ENCODE measurements around the gene GPATCH4. TPM values are rescaled to one million over a fixed set of nuclear protein-coding genes. Genes with fewer than 3 reads are reported as not detected.
A peak's percentile ranks its signal among the peaks of the same experiment; 100 is the strongest.

The GPATCH4 gene
- total and polyA plus RNA-seq, 12 donors: 9.3 to 34.5 (median 13.5) TPM

- 85 to 98% methylated on average over 6 of the region's 6 CpGs for WGBS, 2 donors
- no peak for ATAC-seq
- intact Hi-C loops (cut with DNase I): no loop called here
- peaks cover 0 to 20% (median 0%) of the 10 kb centered on the region in 9 donors for H3K36me3 ChIP-seq
- DNase-seq: no peak
- TF ChIP-seq, protein P1, sequence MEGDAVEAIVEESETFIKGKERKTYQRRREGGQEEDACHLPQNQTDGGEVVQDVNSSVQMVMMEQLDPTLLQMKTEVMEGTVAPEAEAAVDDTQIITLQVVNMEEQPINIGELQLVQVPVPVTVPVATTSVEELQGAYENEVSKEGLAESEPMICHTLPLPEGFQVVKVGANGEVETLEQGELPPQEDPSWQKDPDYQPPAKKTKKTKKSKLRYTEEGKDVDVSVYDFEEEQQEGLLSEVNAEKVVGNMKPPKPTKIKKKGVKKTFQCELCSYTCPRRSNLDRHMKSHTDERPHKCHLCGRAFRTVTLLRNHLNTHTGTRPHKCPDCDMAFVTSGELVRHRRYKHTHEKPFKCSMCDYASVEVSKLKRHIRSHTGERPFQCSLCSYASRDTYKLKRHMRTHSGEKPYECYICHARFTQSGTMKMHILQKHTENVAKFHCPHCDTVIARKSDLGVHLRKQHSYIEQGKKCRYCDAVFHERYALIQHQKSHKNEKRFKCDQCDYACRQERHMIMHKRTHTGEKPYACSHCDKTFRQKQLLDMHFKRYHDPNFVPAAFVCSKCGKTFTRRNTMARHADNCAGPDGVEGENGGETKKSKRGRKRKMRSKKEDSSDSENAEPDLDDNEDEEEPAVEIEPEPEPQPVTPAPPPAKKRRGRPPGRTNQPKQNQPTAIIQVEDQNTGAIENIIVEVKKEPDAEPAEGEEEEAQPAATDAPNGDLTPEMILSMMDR (IDR thresholded peaks at IDR 0.05): no peak
- H3K27me3 ChIP-seq: no peaks in the 10 kb centered on the region
- H3K4me3 ChIP-seq: no peak overlapping the region
- H3K27ac ChIP-seq: no peak overlapping the region
- no peaks in the 10 kb centered on the region for H3K9me3 ChIP-seq
- H3K4me1 ChIP-seq: peaks cover 0 to 7% (median 0%) of the 10 kb centered on the region in 9 donors
Observed at GRCh38 chr1:156551869-156552268, 49.4 kb downstream of the GPATCH4 start.

- Histone ChIP-seq H3K27ac (no peak overlapping the region), H3K4me1 (peaks cover 0 to 7% (median 0%) of the 10 kb centered on the region in 9 donors), H3K9me3 (no peaks in the 10 kb centered on the region), H3K4me3 (no peak overlapping the region), H3K36me3 (peaks cover 0 to 19% (median 0%) of the 10 kb centered on the region in 9 donors), H3K27me3 (no peaks in the 10 kb centered on the region)
- ATAC-seq (no peak), DNase-seq (no peak)
- TF ChIP-seq, protein P1 (IDR thresholded peaks at IDR 0.05): no peak
- WGBS, 2 donors: 89 to 91% methylated on average over 3 of the region's 3 CpGs
- intact Hi-C loops (cut with DNase I): no loop called here
Observed at GRCh38 chr1:156551066-156551643, 50.1 kb downstream of the GPATCH4 start.

DNA sequence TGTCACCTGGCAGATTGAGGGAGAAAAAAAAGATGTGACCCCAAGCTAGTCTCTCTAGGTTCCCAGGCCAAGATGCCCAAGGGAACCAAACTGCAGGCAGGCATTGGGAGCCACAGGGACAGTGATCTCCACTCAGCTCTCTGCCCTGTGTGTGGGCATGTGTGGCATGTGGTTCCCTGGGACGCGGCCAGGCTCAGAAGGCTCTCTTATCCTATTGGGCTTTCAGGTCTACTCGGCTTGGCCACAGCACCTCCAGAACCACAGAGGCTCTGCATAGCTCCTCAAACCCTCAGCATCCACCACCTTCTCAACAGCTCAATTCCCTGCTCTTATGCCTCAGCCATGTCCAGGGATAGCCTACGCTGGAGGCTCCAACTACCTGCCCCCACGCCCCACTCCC lies 50.9 kb downstream of the GPATCH4 start:
- Histone ChIP-seq H3K27me3 (no peaks in the 10 kb centered on the region), H3K9me3 (no peaks in the 10 kb centered on the region), H3K36me3 (peaks cover 0 to 14% (median 0%) of the 10 kb centered on the region in 9 donors), H3K27ac (no peak overlapping the region), H3K4me3 (no peak overlapping the region), H3K4me1 (peaks cover 0 to 7% (median 0%) of the 10 kb centered on the region in 9 donors)
- intact Hi-C loops (cut with DNase I): no loop called here
- 68 to 77% methylated on average over 5 of the region's 5 CpGs for WGBS, 2 donors
- ATAC-seq (peak; percentile 50 to 79 (median 68)), DNase-seq (peak; percentile 37 to 42)
- TF ChIP-seq, protein P1 (IDR thresholded peaks at IDR 0.05): no peak

DNA sequence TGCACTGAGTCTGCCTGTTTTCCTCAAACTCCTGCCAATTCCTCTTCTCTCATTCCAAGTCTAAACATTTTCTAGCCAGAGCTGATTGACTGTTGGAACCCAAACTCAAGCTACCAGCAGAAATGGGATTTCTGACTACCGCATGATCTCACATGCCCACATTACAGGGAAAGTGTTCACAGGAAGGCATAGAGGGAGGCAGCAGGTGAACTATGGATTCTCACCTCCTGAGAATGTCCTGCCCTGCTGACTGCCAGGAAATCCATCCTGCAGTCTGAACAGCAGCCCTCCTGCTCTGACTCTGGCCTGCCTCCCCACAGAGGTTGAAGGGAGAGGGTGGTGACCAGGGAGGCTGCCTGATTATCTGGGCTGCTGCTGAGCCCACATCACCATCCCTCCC lies 51.4 kb downstream of the GPATCH4 start:
- 91 to 93% methylated on average over 1 of the region's 1 CpG for WGBS, 2 donors
- H3K4me1 ChIP-seq: peaks cover 0 to 7% (median 0%) of the 10 kb centered on the region in 9 donors

More for the DNA sequence above, 51.4 kb downstream of the GPATCH4 start:
- DNase-seq: no peak
- Histone ChIP-seq H3K36me3 (peaks cover 0 to 14% (median 0%) of the 10 kb centered on the region in 9 donors), H3K4me3 (no peak overlapping the region), H3K9me3 (no peaks in the 10 kb centered on the region), H3K27me3 (no peaks in the 10 kb centered on the region), H3K27ac (no peak overlapping the region)
- intact Hi-C loops (cut with DNase I): loop anchor here in 1 of 10 donors (10.0 kb wide), 1 partner anchor 165 kb away; no protein-coding TSS in a partner anchor
- TF ChIP-seq, protein P1 (IDR thresholded peaks at IDR 0.05): no peak
- no peak for ATAC-seq
